Panc1 (cell line): ENCODE results near the gene ADM2. TPM values are rescaled to one million over a fixed set of nuclear protein-coding genes. Genes with fewer than 3 reads are reported as not detected.

Source experiments
- ATAC-seq: fragments of 200-7000 bp; cut with Tn5 transposase; 2 replicates; pipeline ENCODE4 v1.9.1; 2020; ENCODE audit warnings: mild to moderate bottlenecking, moderate library complexity
- BruUV-seq: library from RNA; stranded (reverse); fragments of 400-500 nt; replicated peaks from 2 replicates; lab custom pipeline; 2021; lab: Mats Ljungman, UMichigan
- CTCF ChIA-PET: fragments of 300-600 bp; sonication (Branson Sonifier 250); formaldehyde crosslinking; loops from one replicate; lab custom pipeline; 2022; ENCODE audit warnings: antibody characterized with exemption; lab: Charles Lee
- POLR2A ChIA-PET: fragments of 300-600 bp; sonication (Branson Sonifier 250); formaldehyde crosslinking; loops from one replicate; lab custom pipeline; 2022; ENCODE audit warnings: antibody characterized with exemption; lab: Charles Lee
- DNase-seq: peaks from one replicate; pipeline ENCODE4 v3.0.0-alpha.2; 2010; ENCODE audit warnings: low read depth, low spot score
- H3K27ac ChIP-seq: 2 replicates; pipeline ENCODE4 v1.5.1; 2011; ENCODE audit warnings: mild to moderate bottlenecking, low read length, inconsistent platforms
- H3K27me3 ChIP-seq: fragments of 200-500 bp; sonication (Bioruptor generic); 2 replicates; pipeline ENCODE4 v1.6.0; 2014; ENCODE audit warnings: low read length, inconsistent platforms; ENCODE audit not compliant: control insufficient read depth, insufficient read depth
- H3K36me3 ChIP-seq: fragments of 200-500 bp; sonication (Bioruptor generic); 2 replicates; pipeline ENCODE4 v1.5.1; 2014; ENCODE audit warnings: inconsistent platforms, mild to moderate bottlenecking, low read length, moderate library complexity; ENCODE audit not compliant: control insufficient read depth, insufficient read depth
- H3K4me1 ChIP-seq: 2 replicates; pipeline ENCODE4 v1.5.1; 2011; ENCODE audit warnings: inconsistent platforms, mild to moderate bottlenecking, low read length, moderate library complexity; ENCODE audit not compliant: control insufficient read depth, insufficient read depth
- H3K4me3 ChIP-seq, 2 experiments: 2 replicates each; pipeline ENCODE4 v1.5.1; 2011 to 2012; ENCODE audit warnings: low read depth in 2 of 2, low read length in 2 of 2, mild to moderate bottlenecking in 2 of 2, inconsistent platforms in 1 of 2, moderate library complexity in 1 of 2
- H3K9me3 ChIP-seq: fragments of 200-500 bp; sonication (Bioruptor generic); 2 replicates; pipeline ENCODE4 v1.5.1; 2014; ENCODE audit warnings: low read depth, mild to moderate bottlenecking, inconsistent platforms, low read length, moderate library complexity; ENCODE audit not compliant: control insufficient read depth, insufficient read depth
- POLR2AphosphoS5 ChIP-seq: IDR thresholded peaks from 2 replicates; pipeline ENCODE4 v1.6.1; 2012; ENCODE audit warnings: mild to moderate bottlenecking, low read depth, low read length, moderate library complexity
- SIN3A ChIP-seq: IDR thresholded peaks from 2 replicates; pipeline ENCODE4 v1.6.1; 2012; ENCODE audit warnings: low read depth, mild to moderate bottlenecking, low read length, moderate library complexity, borderline replicate concordance; ENCODE audit not compliant: insufficient read depth
- TCF7L2 ChIP-seq: IDR thresholded peaks from 2 replicates; pipeline ENCODE4 v1.6.1; 2011; ENCODE audit warnings: mild to moderate bottlenecking, low read depth, low read length, inconsistent platforms
- in situ Hi-C: cut with HindIII; loops from 2 replicates; pipeline ENCODE4 v1.10.0; 2016; ENCODE audit warnings: low sequenced_read_pairs, low pct_unique_long_range_greater_than_20kb
- intact Hi-C: fragments of 100-400 bp; cut with micrococcal nuclease; formaldehyde crosslinking; loops from one replicate; pipeline ENCODE4 v1.10.0; 2022; ENCODE audit not compliant: unreplicated experiment
- total RNA-seq: library from RNA; stranded (reverse); gene quantifications from one replicate; pipeline ENCODE4 v1.2.1, GENCODE V29; 2021; ENCODE audit not compliant: unreplicated experiment
- TF ChIP-seq, protein P1 (sequence below): fragments of 450-650 bp; IDR thresholded peaks from 2 replicates; pipeline ENCODE4 v1.5.1; 2017; ENCODE audit warnings: mild to moderate bottlenecking
- TF ChIP-seq, protein P2 (sequence below), 2 experiments: IDR thresholded peaks; 2 replicates each; pipeline ENCODE4 v1.6.1; 2011 to 2012; ENCODE audit warnings: low read depth in 2 of 2, control low read depth in 1 of 2, low read length in 1 of 2, mild to moderate bottlenecking in 1 of 2, moderate library complexity in 1 of 2; ENCODE audit not compliant: insufficient read depth in 1 of 2

Gene ADM2
- total RNA-seq, 1 experiment from 2014 or later: 3.9 TPM

DNA sequence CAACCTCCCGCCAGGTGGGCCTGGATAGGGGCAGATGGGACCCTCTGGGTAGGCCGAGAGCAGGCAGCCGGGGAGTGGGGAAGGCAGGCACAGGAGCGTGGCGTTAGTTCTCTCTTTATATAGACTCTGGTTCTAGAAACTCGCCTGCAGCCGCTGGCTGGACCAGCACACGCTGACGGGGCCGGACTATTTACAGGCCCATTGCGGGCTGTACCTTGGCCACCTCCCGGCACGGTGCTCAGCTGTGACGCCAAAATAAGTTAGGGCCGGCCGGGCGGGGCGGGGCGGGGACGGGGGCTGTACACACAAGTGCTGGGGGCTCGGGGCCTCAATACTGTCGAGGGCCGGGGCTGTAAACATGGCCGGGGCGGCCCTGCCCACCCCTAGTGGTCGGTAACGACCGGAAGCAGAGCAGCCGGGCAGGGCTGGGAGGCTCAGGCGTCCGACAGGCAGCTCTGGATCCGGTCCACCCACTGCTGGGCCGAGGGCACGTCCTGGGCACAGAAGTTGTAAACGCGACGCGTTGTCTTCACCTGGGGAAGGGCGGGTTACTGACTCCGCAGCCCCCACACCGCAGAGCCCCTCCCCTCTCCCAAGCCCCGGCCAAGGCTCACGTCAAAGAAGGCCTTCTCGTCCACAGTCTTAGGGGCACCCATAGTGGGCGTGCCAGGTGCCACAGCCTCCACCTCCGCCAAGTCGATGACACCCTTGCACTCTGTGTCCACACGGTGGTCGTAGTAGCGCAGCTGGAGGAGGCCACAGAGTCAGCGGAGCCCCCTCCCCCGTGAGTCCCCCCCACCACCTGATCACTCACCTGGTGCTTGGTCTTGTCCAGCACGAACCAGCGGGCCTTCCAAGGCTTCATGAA, 34.4 kb upstream of the ADM2 start:
- ATAC-seq: peak; percentile 20; the same call in 1 of the 2 replicates
- H3K4me1 ChIP-seq: peaks cover 22% of the 10 kb centered on the region
- intact Hi-C loops (no loop called here), in situ Hi-C loops (no loop called here)
- H3K4me3 ChIP-seq: no peak overlapping the region
- 0 out of 2 replicates have a peak, but pooled peaks cover 2% of the 10 kb centered on the region for H3K36me3 ChIP-seq
- no peaks in the 10 kb centered on the region for H3K9me3 ChIP-seq
- ChIA-PET CTCF (no interaction called here), POLR2A (no interaction called here)
- no TSS peak for BruUV-seq
- H3K27ac ChIP-seq: peak overlapping the region; percentile 29; the same call in 1 of the 2 replicates
- TF ChIP-seq TCF7L2: no peak
- TF ChIP-seq SIN3A: no peak
- TF ChIP-seq, protein P1, sequence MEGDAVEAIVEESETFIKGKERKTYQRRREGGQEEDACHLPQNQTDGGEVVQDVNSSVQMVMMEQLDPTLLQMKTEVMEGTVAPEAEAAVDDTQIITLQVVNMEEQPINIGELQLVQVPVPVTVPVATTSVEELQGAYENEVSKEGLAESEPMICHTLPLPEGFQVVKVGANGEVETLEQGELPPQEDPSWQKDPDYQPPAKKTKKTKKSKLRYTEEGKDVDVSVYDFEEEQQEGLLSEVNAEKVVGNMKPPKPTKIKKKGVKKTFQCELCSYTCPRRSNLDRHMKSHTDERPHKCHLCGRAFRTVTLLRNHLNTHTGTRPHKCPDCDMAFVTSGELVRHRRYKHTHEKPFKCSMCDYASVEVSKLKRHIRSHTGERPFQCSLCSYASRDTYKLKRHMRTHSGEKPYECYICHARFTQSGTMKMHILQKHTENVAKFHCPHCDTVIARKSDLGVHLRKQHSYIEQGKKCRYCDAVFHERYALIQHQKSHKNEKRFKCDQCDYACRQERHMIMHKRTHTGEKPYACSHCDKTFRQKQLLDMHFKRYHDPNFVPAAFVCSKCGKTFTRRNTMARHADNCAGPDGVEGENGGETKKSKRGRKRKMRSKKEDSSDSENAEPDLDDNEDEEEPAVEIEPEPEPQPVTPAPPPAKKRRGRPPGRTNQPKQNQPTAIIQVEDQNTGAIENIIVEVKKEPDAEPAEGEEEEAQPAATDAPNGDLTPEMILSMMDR: no peak
- TF ChIP-seq POLR2AphosphoS5: no peak
- TF ChIP-seq, protein P2, sequence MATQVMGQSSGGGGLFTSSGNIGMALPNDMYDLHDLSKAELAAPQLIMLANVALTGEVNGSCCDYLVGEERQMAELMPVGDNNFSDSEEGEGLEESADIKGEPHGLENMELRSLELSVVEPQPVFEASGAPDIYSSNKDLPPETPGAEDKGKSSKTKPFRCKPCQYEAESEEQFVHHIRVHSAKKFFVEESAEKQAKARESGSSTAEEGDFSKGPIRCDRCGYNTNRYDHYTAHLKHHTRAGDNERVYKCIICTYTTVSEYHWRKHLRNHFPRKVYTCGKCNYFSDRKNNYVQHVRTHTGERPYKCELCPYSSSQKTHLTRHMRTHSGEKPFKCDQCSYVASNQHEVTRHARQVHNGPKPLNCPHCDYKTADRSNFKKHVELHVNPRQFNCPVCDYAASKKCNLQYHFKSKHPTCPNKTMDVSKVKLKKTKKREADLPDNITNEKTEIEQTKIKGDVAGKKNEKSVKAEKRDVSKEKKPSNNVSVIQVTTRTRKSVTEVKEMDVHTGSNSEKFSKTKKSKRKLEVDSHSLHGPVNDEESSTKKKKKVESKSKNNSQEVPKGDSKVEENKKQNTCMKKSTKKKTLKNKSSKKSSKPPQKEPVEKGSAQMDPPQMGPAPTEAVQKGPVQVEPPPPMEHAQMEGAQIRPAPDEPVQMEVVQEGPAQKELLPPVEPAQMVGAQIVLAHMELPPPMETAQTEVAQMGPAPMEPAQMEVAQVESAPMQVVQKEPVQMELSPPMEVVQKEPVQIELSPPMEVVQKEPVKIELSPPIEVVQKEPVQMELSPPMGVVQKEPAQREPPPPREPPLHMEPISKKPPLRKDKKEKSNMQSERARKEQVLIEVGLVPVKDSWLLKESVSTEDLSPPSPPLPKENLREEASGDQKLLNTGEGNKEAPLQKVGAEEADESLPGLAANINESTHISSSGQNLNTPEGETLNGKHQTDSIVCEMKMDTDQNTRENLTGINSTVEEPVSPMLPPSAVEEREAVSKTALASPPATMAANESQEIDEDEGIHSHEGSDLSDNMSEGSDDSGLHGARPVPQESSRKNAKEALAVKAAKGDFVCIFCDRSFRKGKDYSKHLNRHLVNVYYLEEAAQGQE (IDR thresholded peaks at IDR 0.05; ENCODE audit: insufficient read depth in 1 of 2, low read depth in 2 of 2, low read length in 1 of 2): no peak
- no peaks in the 10 kb centered on the region for H3K27me3 ChIP-seq
- DNase-seq: no peak

DNA sequence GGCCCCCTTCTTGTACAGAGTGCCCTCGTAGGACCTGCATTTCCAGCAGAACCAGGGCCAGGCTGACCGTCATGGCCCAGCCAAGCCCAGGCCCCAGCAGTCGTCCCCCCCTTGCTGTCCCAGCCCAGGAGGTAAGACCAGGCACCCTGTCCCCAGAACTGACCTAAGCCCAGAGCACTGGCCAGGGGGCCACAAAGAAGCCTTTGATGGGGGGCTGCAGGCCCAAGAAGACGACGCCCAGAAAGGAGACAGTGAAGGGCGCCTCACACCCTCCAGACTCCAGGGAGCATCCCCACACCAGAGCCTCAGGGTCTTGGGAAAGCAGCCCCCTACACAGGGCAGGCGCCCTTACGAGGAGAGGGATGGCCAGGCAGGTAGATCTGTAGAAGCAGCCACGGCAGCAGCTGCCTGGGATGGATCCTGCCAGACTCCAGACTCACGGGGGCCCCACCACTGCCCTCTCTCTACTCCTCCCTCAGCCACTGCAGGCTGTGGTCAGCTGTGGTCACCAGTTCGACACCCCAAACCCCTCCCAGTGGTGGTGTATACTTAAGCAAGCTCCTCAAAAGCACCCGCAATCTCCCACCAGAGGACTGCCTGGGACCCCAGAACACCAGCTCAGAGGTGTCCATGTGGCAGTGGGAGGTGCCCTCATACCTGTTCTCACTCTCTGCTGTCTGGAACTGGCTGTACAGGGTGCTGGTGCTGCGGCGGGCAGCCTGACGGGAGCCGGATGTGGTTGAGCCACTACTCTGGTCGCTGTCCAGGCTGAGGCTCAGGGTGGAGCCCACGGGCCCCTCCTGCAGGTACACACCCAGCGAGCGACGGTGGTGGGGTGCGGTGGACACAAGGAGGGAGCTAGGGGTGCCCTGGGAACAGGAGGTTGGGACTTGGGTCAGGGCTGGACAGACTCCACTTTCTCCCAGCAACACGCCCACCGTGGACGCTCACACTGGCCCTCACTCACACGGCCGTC, 33.5 kb upstream of the ADM2 start:
- Histone ChIP-seq H3K4me3 (no peak overlapping the region), H3K9me3 (no peaks in the 10 kb centered on the region), H3K27me3 (no peaks in the 10 kb centered on the region), H3K36me3 (0 out of 2 replicates have a peak, but pooled peaks cover 2% of the 10 kb centered on the region), H3K27ac (no peak overlapping the region), H3K4me1 (peaks cover 22% of the 10 kb centered on the region)
- no peak for TF ChIP-seq TCF7L2
- TF ChIP-seq, protein P1: no peak
- TF ChIP-seq SIN3A: no peak
- CTCF ChIA-PET: no interaction called here
- intact Hi-C loops: no loop called here
- in situ Hi-C loops: no loop called here
- POLR2A ChIA-PET: no interaction called here
- BruUV-seq: no TSS peak
- DNase-seq (no peak), ATAC-seq (no peak)
